Endothelial cell of umbilical vein (primary cell): ENCODE measurements around the gene FANCE. TPM values are rescaled to one million over a fixed set of nuclear protein-coding genes. Genes with fewer than 3 reads are reported as not detected.

Source experiments
- BruUV-seq: library from RNA; stranded (reverse); fragments of 400-500 nt; replicated peaks from 2 replicates; lab custom pipeline; 2021; lab: Mats Ljungman, UMichigan
- CTCF ChIA-PET: fragments of 300-600, 350-600 bp; sonication (Branson Sonifier 250); formaldehyde crosslinking; loops from one replicate; lab custom pipeline; 2021; ENCODE audit warnings: antibody characterized with exemption, inconsistent platforms; lab: Charles Lee
- POLR2A ChIA-PET: fragments of 300-600, 350-600 bp; sonication (Branson Sonifier 250); formaldehyde crosslinking; loops from one replicate; lab custom pipeline; 2021; ENCODE audit warnings: antibody characterized with exemption, inconsistent platforms; lab: Charles Lee
- DNase-seq: peaks from one replicate; pipeline ENCODE4 v3.0.0-alpha.2; 2011; ENCODE audit warnings: low read depth, low spot score
- FAIRE-seq: peaks from 2 replicates; lab custom pipeline; 2011; peaks lifted over from hg19 to GRCh38; lab: Jason Lieb, UNC
- H2AFZ ChIP-seq: 2 replicates; pipeline ENCODE4 v1.6.0; 2012; ENCODE audit warnings: low read depth, low read length, control low read depth, inconsistent platforms
- H3K27ac ChIP-seq: 2 replicates; pipeline ENCODE4 v1.5.1; 2011; ENCODE audit warnings: low read depth, mild to moderate bottlenecking, control low read depth, low read length, moderate library complexity; ENCODE audit not compliant: insufficient read depth
- H3K27me3 ChIP-seq, 2 experiments: 2 replicates each; pipeline versions ENCODE4 v1.6.0 to v1.6.1; 2011; ENCODE audit warnings: low read length in 2 of 2, mixed read lengths in 1 of 2; ENCODE audit not compliant: control insufficient read depth in 2 of 2, insufficient read depth in 2 of 2
- H3K36me3 ChIP-seq, 2 experiments: 2 replicates in 1 of 2; 3 replicates in 1 of 2; pipeline ENCODE4 v1.5.1; 2011; ENCODE audit warnings: low read length in 2 of 2, mild to moderate bottlenecking in 1 of 2, moderate library complexity in 1 of 2; ENCODE audit not compliant: control insufficient read depth in 2 of 2, insufficient read depth in 2 of 2; ENCODE audit errors: extremely low read depth in 1 of 2
- H3K4me1 ChIP-seq: 3 replicates; pipeline ENCODE4 v1.5.1; 2011; ENCODE audit warnings: mild to moderate bottlenecking, low read length; ENCODE audit not compliant: control insufficient read depth, insufficient read depth; ENCODE audit errors: extremely low read depth
- H3K4me2 ChIP-seq: 2 replicates; pipeline ENCODE4 v1.6.1; 2011; ENCODE audit warnings: low read length, control low read depth, mixed read lengths; ENCODE audit not compliant: insufficient read depth
- H3K4me3 ChIP-seq, 3 experiments: fragments of 200-600 bp in 1 of 3; sonication (generic), shearing (Covaris generic) in 1 of 3; replicated peaks in 1 of 3; 2 replicates each; pipeline ENCODE4 v1.5.1; 2011 to 2016; ENCODE audit warnings: control low read depth in 3 of 3, low read length in 3 of 3, mild to moderate bottlenecking in 2 of 3, inconsistent platforms in 1 of 3, low read depth in 1 of 3, moderate library complexity in 1 of 3; ENCODE audit not compliant: insufficient read depth in 1 of 3
- H3K79me2 ChIP-seq: 2 replicates; pipeline ENCODE4 v1.6.0; 2012; ENCODE audit warnings: low read length, inconsistent platforms; ENCODE audit not compliant: control insufficient read depth, insufficient read depth
- H3K9ac ChIP-seq: replicated peaks from 2 replicates; pipeline ENCODE3; 2011; ENCODE audit warnings: low read length, control low read depth; ENCODE audit not compliant: insufficient read depth; ENCODE audit errors: extremely low read depth
- H3K9me1 ChIP-seq: replicated peaks from 3 replicates; pipeline ENCODE4 v1.6.0; 2011; ENCODE audit warnings: mild to moderate bottlenecking, low read length; ENCODE audit not compliant: control insufficient read depth, insufficient read depth; ENCODE audit errors: extremely low read depth
- H3K9me3 ChIP-seq: replicated peaks from 2 replicates; pipeline ENCODE4 v1.5.1; 2012; ENCODE audit warnings: low read length, inconsistent platforms; ENCODE audit not compliant: control insufficient read depth, insufficient read depth
- H4K20me1 ChIP-seq: replicated peaks from 2 replicates; pipeline ENCODE3; 2011; ENCODE audit warnings: mild to moderate bottlenecking, low read length; ENCODE audit not compliant: control insufficient read depth, insufficient read depth; ENCODE audit errors: extremely low read depth
- EZH2 ChIP-seq: IDR thresholded peaks from 2 replicates; pipeline ENCODE4 v1.6.1; 2012; ENCODE audit warnings: borderline replicate concordance, low read depth, mild to moderate bottlenecking, moderate library complexity, low read length, inconsistent platforms; ENCODE audit not compliant: severe bottlenecking
- FOS ChIP-seq: IDR thresholded peaks from 2 replicates; pipeline ENCODE4 v1.6.1; 2011; ENCODE audit warnings: mild to moderate bottlenecking, low read length, moderate library complexity, borderline replicate concordance; ENCODE audit not compliant: insufficient read depth
- GATA2 ChIP-seq: IDR thresholded peaks from 2 replicates; pipeline ENCODE4 v1.7.0; 2011; ENCODE audit warnings: low read depth, mild to moderate bottlenecking, moderate library complexity, mixed read lengths, low read length; ENCODE audit not compliant: insufficient read length, insufficient read depth
- JUN ChIP-seq: IDR thresholded peaks from 2 replicates; pipeline ENCODE4 v1.6.1; 2011; ENCODE audit warnings: borderline replicate concordance, low read depth; ENCODE audit not compliant: insufficient read length, insufficient read depth
- MYC ChIP-seq: IDR thresholded peaks from one replicate; pipeline ENCODE4 v1.6.1; 2011; ENCODE audit warnings: mild to moderate bottlenecking, low read depth, low read length
- POLR2A ChIP-seq: IDR thresholded peaks from 2 replicates; pipeline ENCODE4 v1.6.1; 2012; ENCODE audit warnings: low read depth, mild to moderate bottlenecking, control low read depth, low read length
- POLR2AphosphoS5 ChIP-seq: IDR thresholded peaks from 2 replicates; pipeline ENCODE4 v1.6.1; 2012; ENCODE audit warnings: low read depth, mild to moderate bottlenecking, control low read depth, low read length, moderate library complexity; ENCODE audit not compliant: insufficient read depth
- dilution Hi-C: fragments of 300-500 bp; cut with MboI; formaldehyde crosslinking; loops from one replicate; pipeline ENCODE4 v1.15.0; 2019; ENCODE audit warnings: low sequenced_read_pairs; ENCODE audit not compliant: extremely low pct_ligation_motif_present
- intact Hi-C: fragments of 100-400 bp; cut with micrococcal nuclease; formaldehyde crosslinking; loops from one replicate; pipeline ENCODE4 v1.10.0; 2022
- polyA plus RNA-seq, 4 experiments: library from polyadenylated mRNA; depleted of rRNA in 3 of 4; stranded (reverse) in 3 of 4; unstranded in 1 of 4; fragments of >200 nt; gene quantifications; 2 replicates each; pipeline versions ENCODE4 v1.2.1 to v1.2.3, GENCODE V29; 2011 to 2012; ENCODE audit warnings: missing spikeins in 1 of 4
- total RNA-seq: library from RNA; stranded (reverse); gene quantifications from 2 replicates; pipeline ENCODE4 v1.2.3, GENCODE V29; 2021
- TF ChIP-seq, protein P1 (sequence below): IDR thresholded peaks from 2 replicates; pipeline ENCODE4 v1.6.1; 2011; ENCODE audit not compliant: insufficient read depth, insufficient read length
- TF ChIP-seq, protein P2 (sequence below), 2 donors: IDR thresholded peaks; 1 replicate in 1 of 2; 2 replicates in 1 of 2; pipeline ENCODE4 v1.5.1; 2011; ENCODE audit warnings: low read length in 2 of 2, mild to moderate bottlenecking in 2 of 2, moderate library complexity in 2 of 2, control low read depth in 1 of 2, inconsistent platforms in 1 of 2, low read depth in 1 of 2; ENCODE audit not compliant: insufficient read depth in 1 of 2; ENCODE audit errors: extremely low read depth in 1 of 2

Gene FANCE
- total and polyA plus RNA-seq, 2 donors (not counting 3 experiments of a cell fraction or from before 2014, with no cell fraction given) = 9.1 to 12.7 TPM

DNA sequence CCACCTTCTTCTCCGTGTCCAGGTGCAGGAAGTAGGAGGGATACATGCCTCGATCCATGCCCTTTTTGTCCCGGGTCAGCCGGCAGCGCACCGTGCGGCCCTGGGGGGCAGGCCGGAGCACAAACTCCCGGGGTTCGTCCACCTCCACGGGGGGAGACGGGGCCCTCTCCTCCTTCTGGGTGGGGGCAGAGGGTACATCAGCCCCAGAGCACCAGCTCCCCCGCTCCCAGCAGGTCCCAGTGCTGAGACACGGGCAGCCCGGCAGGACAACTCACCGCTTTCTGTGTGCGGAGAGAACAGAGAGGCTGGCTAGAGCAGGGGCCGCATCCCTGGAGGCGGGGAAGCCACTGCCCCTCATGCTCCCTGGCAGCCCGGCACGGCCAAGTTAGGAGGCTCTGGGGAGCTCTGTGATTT, 53.9 kb downstream of the FANCE start:
- H2AFZ ChIP-seq = no peak overlapping the region
- H3K9ac ChIP-seq = no peak overlapping the region
- peaks cover 15 to 38% of the 10 kb centered on the region in 2 experiments for H3K27me3 ChIP-seq
- DNase-seq = no peak
- FAIRE-seq = no peak
- no peaks in the 10 kb centered on the region for H4K20me1 ChIP-seq
- TF ChIP-seq EZH2 (peak; percentile 37), MYC (no peak), POLR2AphosphoS5 (no peak)
- intact Hi-C loops (no loop called here), dilution Hi-C loops (no loop called here)
- no peak overlapping the region for H3K4me3 ChIP-seq
- no peak overlapping the region for H3K4me2 ChIP-seq
- CTCF ChIA-PET = no interaction called here
- no peaks in the 10 kb centered on the region for H3K4me1 ChIP-seq
- no peaks in the 10 kb centered on the region for H3K9me1 ChIP-seq
- H3K36me3 ChIP-seq = no peaks in the 10 kb centered on the region
- no peaks in the 10 kb centered on the region for H3K9me3 ChIP-seq
- POLR2A ChIA-PET = no interaction called here
- no peak overlapping the region for H3K27ac ChIP-seq
- no TSS peak for BruUV-seq
- no peaks in the 10 kb centered on the region for H3K79me2 ChIP-seq

DNA sequence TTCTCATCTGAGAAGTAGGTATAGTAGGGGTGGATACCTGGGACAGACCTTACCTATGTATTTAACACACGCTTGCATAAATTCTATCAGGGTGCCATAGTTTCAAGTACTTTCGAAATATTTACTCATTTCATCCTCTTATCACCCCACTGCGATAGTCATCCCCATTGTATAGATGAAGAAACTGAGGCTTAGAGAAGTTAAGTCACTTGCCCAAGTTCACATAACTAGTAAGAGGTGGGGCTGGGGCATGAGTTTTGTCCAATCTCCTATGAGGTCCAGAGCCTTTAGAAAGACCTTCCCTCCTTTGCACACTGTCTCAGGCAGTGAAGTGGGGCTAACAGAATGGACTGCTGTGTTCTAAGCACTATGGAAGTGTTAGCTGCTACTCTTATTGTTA, 54.4 kb downstream of the FANCE start:
- DNase-seq = no peak
- CTCF ChIA-PET = interaction anchor here (1.4 kb wide), 1 partner anchor 11 kb away, joined by 4 read pairs; no protein-coding TSS in a partner anchor
- no peak for FAIRE-seq
- no peaks in the 10 kb centered on the region for H3K9me1 ChIP-seq
- peaks cover 20 to 44% of the 10 kb centered on the region in 2 experiments for H3K27me3 ChIP-seq
- no peak overlapping the region for H3K9ac ChIP-seq
- no peak overlapping the region for H3K4me3 ChIP-seq
- H3K4me1 ChIP-seq = no peaks in the 10 kb centered on the region
- H3K36me3 ChIP-seq = no peaks in the 10 kb centered on the region
- POLR2A ChIA-PET = interaction anchor here (0.6 kb wide), 1 partner anchor 536 kb away, joined by 5 read pairs; no protein-coding TSS in a partner anchor
- no TSS peak for BruUV-seq
- intact Hi-C loops = no loop called here
- no peak overlapping the region for H2AFZ ChIP-seq
- no peaks in the 10 kb centered on the region for H3K9me3 ChIP-seq
- dilution Hi-C loops = no loop called here
- no peaks in the 10 kb centered on the region for H4K20me1 ChIP-seq
- H3K79me2 ChIP-seq = no peaks in the 10 kb centered on the region
- TF ChIP-seq POLR2A (no peak), MYC (no peak), POLR2AphosphoS5 (no peak), EZH2 (no peak), FOS (no peak), GATA2 (no peak), JUN (no peak)
- TF ChIP-seq, protein P1, sequence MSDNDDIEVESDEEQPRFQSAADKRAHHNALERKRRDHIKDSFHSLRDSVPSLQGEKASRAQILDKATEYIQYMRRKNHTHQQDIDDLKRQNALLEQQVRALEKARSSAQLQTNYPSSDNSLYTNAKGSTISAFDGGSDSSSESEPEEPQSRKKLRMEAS = no peak
- TF ChIP-seq, protein P2, sequence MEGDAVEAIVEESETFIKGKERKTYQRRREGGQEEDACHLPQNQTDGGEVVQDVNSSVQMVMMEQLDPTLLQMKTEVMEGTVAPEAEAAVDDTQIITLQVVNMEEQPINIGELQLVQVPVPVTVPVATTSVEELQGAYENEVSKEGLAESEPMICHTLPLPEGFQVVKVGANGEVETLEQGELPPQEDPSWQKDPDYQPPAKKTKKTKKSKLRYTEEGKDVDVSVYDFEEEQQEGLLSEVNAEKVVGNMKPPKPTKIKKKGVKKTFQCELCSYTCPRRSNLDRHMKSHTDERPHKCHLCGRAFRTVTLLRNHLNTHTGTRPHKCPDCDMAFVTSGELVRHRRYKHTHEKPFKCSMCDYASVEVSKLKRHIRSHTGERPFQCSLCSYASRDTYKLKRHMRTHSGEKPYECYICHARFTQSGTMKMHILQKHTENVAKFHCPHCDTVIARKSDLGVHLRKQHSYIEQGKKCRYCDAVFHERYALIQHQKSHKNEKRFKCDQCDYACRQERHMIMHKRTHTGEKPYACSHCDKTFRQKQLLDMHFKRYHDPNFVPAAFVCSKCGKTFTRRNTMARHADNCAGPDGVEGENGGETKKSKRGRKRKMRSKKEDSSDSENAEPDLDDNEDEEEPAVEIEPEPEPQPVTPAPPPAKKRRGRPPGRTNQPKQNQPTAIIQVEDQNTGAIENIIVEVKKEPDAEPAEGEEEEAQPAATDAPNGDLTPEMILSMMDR (IDR thresholded peaks at IDR 0.05; ENCODE audit: extremely low read depth in 1 of 2, insufficient read depth in 1 of 2, low read depth in 1 of 2, low read length in 2 of 2) = no peak
- H3K4me2 ChIP-seq = no peak overlapping the region
- no peak overlapping the region for H3K27ac ChIP-seq
